Neural crest cell (in vitro differentiated cells): ENCODE data around the gene IGDCC3. TPM values are rescaled to one million over a fixed set of nuclear protein-coding genes. Genes with fewer than 3 reads are reported as not detected.

Source experiments
- DNase-seq: peaks from one replicate; pipeline ENCODE4 v3.0.0; 2021; ENCODE audit warnings: low read depth, mixed read lengths, low spot score
- H3K27ac Mint-ChIP-seq: one replicate; pipeline ENCODE4 v1.8.0; 2021; ENCODE audit warnings: mild to moderate bottlenecking, mixed read lengths; ENCODE audit not compliant: unreplicated experiment
- H3K27me3 Mint-ChIP-seq: 2 replicates; pipeline ENCODE4 v1.8.0; 2021; ENCODE audit warnings: low read depth, mild to moderate bottlenecking, mixed read lengths
- H3K36me3 Mint-ChIP-seq: 2 replicates; pipeline ENCODE4 v1.8.0; 2021; ENCODE audit warnings: low read depth, mild to moderate bottlenecking, mixed read lengths
- H3K4me1 Mint-ChIP-seq: 2 replicates; pipeline ENCODE4 v1.8.0; 2021; ENCODE audit warnings: mixed read lengths
- H3K4me3 Mint-ChIP-seq: one replicate; pipeline ENCODE4 v1.8.0; 2021; ENCODE audit warnings: mild to moderate bottlenecking, mixed read lengths
- H3K9me3 Mint-ChIP-seq: 2 replicates; pipeline ENCODE4 v1.8.0; 2021; ENCODE audit warnings: mixed read lengths
- CTCF ChIP-seq: fragments of 200-600 bp; sonication (generic); conservative IDR thresholded peaks from 2 replicates; pipeline ENCODE4 v1.5.0; 2021; ENCODE audit warnings: antibody characterized with exemption, mild to moderate bottlenecking
- total RNA-seq: library from RNA; stranded (reverse); gene quantifications from 2 replicates; pipeline ENCODE4 v1.2.1, GENCODE V29; 2021

The IGDCC3 gene
- total RNA-seq, 1 donor from 2014 or later = 300 TPM

- DNase-seq = no peak
- H3K4me1 Mint-ChIP-seq = peaks cover 20% of the 10 kb centered on the region
- peak overlapping the region; percentile 62 for H3K4me3 Mint-ChIP-seq
- no peaks in the 10 kb centered on the region for H3K27me3 Mint-ChIP-seq
- peak overlapping the region; percentile 37 for H3K27ac Mint-ChIP-seq
- TF ChIP-seq CTCF = no peak
- H3K36me3 Mint-ChIP-seq = no peaks in the 10 kb centered on the region
- no peaks in the 10 kb centered on the region for H3K9me3 Mint-ChIP-seq
These were observed 65.3 kb downstream of the IGDCC3 start for GRCh38 chr15:65312400-65312916.

- TF ChIP-seq CTCF = no peak
- H3K27me3 Mint-ChIP-seq = no peaks in the 10 kb centered on the region
- no peaks in the 10 kb centered on the region for H3K9me3 Mint-ChIP-seq
- H3K36me3 Mint-ChIP-seq = no peaks in the 10 kb centered on the region
- H3K4me1 Mint-ChIP-seq = peaks cover 21% of the 10 kb centered on the region
- H3K4me3 Mint-ChIP-seq = no peak overlapping the region
- DNase-seq = no peak
- H3K27ac Mint-ChIP-seq = no peak overlapping the region
These were observed 66.0 kb downstream of the IGDCC3 start for GRCh38 chr15:65311760-65312159.

- no peak for TF ChIP-seq CTCF
- Mint-ChIP-seq H3K9me3 (no peaks in the 10 kb centered on the region), H3K4me1 (peaks cover 29% of the 10 kb centered on the region), H3K27me3 (no peaks in the 10 kb centered on the region), H3K36me3 (no peaks in the 10 kb centered on the region), H3K4me3 (no peak overlapping the region), H3K27ac (no peak overlapping the region)
- no peak for DNase-seq
These were observed 67.2 kb downstream of the IGDCC3 start for GRCh38 chr15:65310431-65311137.

- Mint-ChIP-seq H3K9me3 (no peaks in the 10 kb centered on the region), H3K27me3 (peaks cover 2% of the 10 kb centered on the region), H3K4me1 (peaks cover 32% of the 10 kb centered on the region), H3K36me3 (no peaks in the 10 kb centered on the region), H3K4me3 (peak overlapping the region; percentile 29), H3K27ac (no peak overlapping the region)
- DNase-seq = no peak
- TF ChIP-seq CTCF = no peak
These were observed 67.9 kb downstream of the IGDCC3 start for GRCh38 chr15:65309882-65310418.

GRCh38 chr15:65307978-65308377, 69.8 kb downstream of the IGDCC3 start:
- Mint-ChIP-seq H3K27ac (no peak overlapping the region), H3K9me3 (no peaks in the 10 kb centered on the region), H3K27me3 (peaks cover 17% of the 10 kb centered on the region), H3K36me3 (no peaks in the 10 kb centered on the region), H3K4me1 (peaks cover 41% of the 10 kb centered on the region), H3K4me3 (no peak overlapping the region)
- no peak for TF ChIP-seq CTCF
- DNase-seq = no peak
